Measurements from ENCODE around the gene SMG5.

SMG5 gene

DNA sequence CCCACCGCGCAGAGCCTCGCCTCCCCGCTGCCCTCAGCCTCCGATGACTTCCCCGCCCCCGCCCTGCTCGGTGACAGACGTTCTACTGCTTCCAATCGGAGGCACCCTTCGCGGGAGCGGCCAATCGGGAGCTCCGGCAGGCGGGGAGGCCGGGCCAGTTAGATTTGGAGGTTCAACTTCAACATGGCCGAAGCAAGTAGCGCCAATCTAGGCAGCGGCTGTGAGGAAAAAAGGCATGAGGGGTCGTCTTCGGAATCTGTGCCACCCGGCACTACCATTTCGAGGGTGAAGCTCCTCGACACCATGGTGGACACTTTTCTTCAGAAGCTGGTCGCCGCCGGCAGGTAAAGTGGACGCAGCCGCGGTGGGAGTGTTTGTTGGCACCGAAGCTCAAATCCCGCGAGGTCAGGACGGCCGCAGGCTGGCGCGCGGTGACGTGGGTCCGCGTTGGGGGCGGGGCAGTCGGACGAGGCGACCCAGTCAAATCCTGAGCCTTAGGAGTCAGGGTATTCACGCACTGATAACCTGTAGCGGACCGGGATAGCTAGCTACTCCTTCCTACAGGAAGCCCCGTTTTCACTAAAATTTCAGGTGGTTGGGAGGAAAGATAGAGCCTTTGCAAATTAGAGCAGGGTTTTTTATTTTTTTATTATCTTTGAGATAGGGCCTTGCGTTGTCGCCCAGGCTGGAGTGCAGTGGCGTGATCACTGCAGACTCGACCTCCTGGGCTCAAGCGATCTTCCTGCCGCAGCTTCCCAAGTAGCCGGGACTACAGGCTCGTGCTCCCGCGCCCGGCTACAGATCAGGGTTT is 69.6 kb downstream of the SMG5 start, which contains the start of gene PMF1:
Gene PMF1, plus strand, starts transcription at position 175 of the 811 bp plus-strand sequence. Its CDS starts 9 bp downstream, at position 184.
- DNase-seq: peak; percentile 100

DNA sequence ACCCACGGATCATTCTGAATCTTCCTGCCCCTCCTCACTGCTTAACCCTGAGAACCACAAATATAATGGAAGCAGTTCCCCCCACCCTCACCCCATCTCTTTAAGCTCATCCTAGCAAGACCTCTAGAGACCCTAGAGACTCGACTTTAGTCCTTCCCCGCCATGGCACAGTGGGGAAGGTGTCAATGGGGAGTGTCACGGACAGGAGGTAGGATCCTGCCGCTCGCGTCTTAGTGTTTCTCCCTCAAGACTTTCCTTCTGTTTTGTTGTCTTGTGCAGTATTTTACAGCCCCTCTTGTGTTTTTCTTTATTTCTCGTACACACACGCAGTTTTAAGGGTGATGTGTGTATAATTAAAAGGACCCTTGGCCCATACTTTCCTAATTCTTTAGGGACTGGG is 70.5 kb downstream of the SMG5 start:
- no peak for DNase-seq

DNA sequence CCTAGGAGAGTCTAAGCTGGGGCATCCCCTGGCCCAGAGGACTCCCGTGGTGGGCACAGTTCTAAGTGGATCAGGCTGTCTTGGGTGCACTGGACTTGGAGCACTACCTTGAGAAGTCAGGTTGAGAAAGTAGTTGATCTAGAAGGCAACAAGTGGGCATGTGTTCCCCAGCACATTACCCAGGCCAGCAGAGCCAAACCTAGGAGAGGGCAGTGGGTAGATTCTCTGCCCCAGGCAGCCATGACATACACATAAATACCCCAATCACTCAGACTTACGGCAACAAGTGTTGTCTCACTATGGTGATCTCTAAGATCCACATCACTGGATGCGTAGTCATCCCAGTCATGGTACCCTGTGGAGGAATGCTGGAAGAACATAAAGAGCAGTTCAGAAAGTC is 71.4 kb downstream of the SMG5 start:
- DNase-seq: no peak

- DNase-seq: no peak
Measured at GRCh38 chr1:156204686-156205085, 77.9 kb downstream of the SMG5 start.

DNA sequence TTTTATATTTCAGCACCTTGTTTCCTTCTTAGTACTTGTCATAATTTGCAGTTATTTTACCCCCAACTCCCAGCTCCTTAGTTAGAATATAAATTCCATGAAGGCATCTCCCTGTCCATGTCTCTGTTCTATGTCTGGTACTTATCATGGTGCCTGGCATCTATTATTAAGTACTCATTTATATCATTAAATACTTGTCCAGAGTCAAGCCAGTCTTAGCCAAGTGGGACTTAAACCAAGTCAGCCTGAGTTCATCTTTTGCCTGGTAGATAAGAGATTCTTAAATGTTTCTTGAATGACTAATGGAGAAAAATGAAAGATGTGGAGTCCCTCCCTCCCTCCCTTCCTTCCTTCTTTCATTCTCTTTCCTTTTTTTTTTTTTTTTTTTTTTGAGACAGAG is 79.3 kb downstream of the SMG5 start:
- DNase-seq: no peak

- DNase-seq: no peak
Measured at GRCh38 chr1:156200044-156200443, 82.6 kb downstream of the SMG5 start.
